ENCODE results near the gene ZNF488. TPM values are rescaled to one million over a fixed set of nuclear protein-coding genes. Genes with fewer than 3 reads are reported as not detected.

Gene ZNF488
- total and polyA plus RNA-seq, 2 donors (not counting 1 experiment from before 2014, with no cell fraction given) = not detected

DNA sequence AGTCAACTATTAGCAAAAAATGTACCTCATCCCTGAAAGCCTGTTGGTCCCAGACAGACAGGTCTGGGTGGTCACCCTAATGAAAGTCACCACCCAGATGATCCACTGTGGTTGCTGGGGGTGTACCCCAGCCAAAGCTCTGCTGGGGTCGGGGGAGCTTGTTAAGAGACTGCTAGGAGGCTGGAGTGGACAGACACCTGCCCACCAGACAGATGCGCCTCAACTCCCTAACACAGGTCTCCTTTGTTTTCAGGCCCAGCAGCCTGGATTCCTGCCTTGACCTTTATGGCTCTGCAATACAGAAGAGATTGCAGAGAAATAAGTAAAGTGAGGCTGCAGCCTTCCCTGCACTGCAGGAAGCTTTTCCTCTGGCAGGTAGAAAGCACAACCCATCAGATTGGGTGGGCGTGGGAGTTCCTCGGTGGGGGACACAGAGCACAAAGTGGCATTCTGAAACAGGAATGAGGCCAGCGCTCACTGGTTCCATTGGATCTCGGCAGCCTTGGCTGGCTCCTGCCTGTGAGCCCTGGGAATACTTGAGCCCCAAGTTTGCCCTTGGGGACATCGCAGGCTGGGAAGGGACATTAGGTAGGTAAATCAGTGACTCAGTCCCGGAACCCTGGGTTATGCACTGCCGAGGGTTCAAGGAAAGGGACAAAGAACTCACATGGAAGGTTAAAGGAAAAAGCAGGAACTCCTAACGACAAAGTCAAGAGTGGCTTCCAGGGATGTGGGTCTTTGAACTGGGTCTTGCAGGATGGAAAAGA, 18.0 kb upstream of the ZNF488 start:
- POLR2A ChIA-PET = no interaction called here
- Histone ChIP-seq H3K4me3 (ENCODE audit: control extremely low read depth in 1 of 5, extremely low read depth in 1 of 5, insufficient read depth in 1 of 5, low read depth in 2 of 5, low read length in 4 of 5) (no peak overlapping the region), H3K4me2 (replicated peaks; ENCODE audit: low read depth, low read length, poor library complexity, severe bottlenecking) (no peak overlapping the region), H3K27me3 (replicated peaks in 1 of 4; ENCODE audit: control extremely low read depth in 1 of 4, control insufficient read depth in 3 of 4, insufficient read depth in 4 of 4, low read length in 3 of 4) (peaks cover 0 to 5% (median 1%) of the 10 kb centered on the region in 4 experiments), H2AFZ (ENCODE audit: insufficient read depth, low read depth, low read length, poor library complexity, severe bottlenecking) (no peak overlapping the region), H3K79me2 (ENCODE audit: control insufficient read depth, insufficient read depth, low read length) (no peaks in the 10 kb centered on the region), H3K9ac (ENCODE audit: low read length) (no peak overlapping the region), H3K9me3 (ENCODE audit: control extremely low read depth in 1 of 3, control insufficient read depth in 2 of 3, insufficient read depth in 1 of 3, low read length in 2 of 3) (no peaks in the 10 kb centered on the region), H3K36me3 (replicated peaks in 1 of 2; ENCODE audit: control extremely low read depth in 1 of 2, control insufficient read depth in 1 of 2, extremely low read depth in 1 of 2, insufficient read depth in 2 of 2, low read length in 1 of 2) (no peaks in the 10 kb centered on the region), H3K4me1 (ENCODE audit: control insufficient read depth in 2 of 2, insufficient read depth in 2 of 2, low read length in 2 of 2) (no peaks in the 10 kb centered on the region), H4K20me1 (ENCODE audit: control insufficient read depth, insufficient read depth, low read length, poor library complexity, severe bottlenecking) (no peaks in the 10 kb centered on the region), H3K27ac (ENCODE audit: low read length in 2 of 2) (no peak overlapping the region)
- no peak for DNase-seq
- CTCF ChIA-PET = no interaction called here
- TF ChIP-seq EZH2 (IDR thresholded peaks at IDR 0.05; ENCODE audit: borderline replicate concordance, insufficient read depth, low read depth, low read length, poor library complexity, severe bottlenecking) = no peak
- H3K4me3 Mint-ChIP-seq = no peak overlapping the region
- no peaks in the 10 kb centered on the region for H3K4me1 Mint-ChIP-seq
- intact Hi-C loops (cut with micrococcal nuclease) = no loop called here
- H3K27me3 Mint-ChIP-seq = peaks cover 27% of the 10 kb centered on the region
- no peaks in the 10 kb centered on the region for H3K9me3 Mint-ChIP-seq (ENCODE audit: insufficient read depth)
- no peak for ATAC-seq (ENCODE audit: low read depth)
- H3K27ac Mint-ChIP-seq = no peak overlapping the region
- 91% methylated on average over 8 of the region's 10 CpGs for WGBS (ENCODE audit: insufficient coverage)

DNA sequence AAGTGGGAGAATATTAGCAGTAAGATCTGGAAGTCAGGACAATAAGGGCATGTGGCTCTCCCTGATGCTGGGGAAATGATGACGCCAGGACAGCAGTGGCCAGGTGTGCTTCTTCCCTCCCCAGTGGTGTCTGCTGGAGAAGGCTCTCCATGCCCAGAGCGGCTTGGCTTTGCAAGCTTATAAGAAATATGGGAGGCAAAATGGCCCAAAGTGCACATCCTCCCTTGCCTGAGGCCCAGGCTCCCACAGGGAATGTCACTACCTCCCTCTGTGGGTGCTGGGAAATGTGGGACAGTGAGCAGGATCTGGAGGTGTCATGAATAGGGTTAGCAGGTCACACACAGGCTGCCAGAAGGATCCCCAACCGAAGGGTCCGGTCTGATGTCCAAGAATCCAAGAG, 17.1 kb upstream of the ZNF488 start:
- Mint-ChIP-seq H3K9me3 (ENCODE audit: insufficient read depth) (no peaks in the 10 kb centered on the region), H3K27me3 (peaks cover 35% of the 10 kb centered on the region), H3K4me1 (no peaks in the 10 kb centered on the region), H3K4me3 (no peak overlapping the region), H3K27ac (no peak overlapping the region)
- H3K36me3 ChIP-seq (replicated peaks in 1 of 2; ENCODE audit: control extremely low read depth in 1 of 2, control insufficient read depth in 1 of 2, extremely low read depth in 1 of 2, insufficient read depth in 2 of 2, low read length in 1 of 2) = no peaks in the 10 kb centered on the region
- no peak overlapping the region for H3K4me3 ChIP-seq (ENCODE audit: control extremely low read depth in 1 of 5, extremely low read depth in 1 of 5, insufficient read depth in 1 of 5, low read depth in 2 of 5, low read length in 4 of 5)
- WGBS (ENCODE audit: insufficient coverage) = 100% methylated on average over 1 of the region's 4 CpGs
- no peaks in the 10 kb centered on the region for H3K79me2 ChIP-seq (ENCODE audit: control insufficient read depth, insufficient read depth, low read length)
- H3K27me3 ChIP-seq (replicated peaks in 1 of 4; ENCODE audit: control extremely low read depth in 1 of 4, control insufficient read depth in 3 of 4, insufficient read depth in 4 of 4, low read length in 3 of 4) = peaks cover 0 to 5% (median 1%) of the 10 kb centered on the region in 4 experiments
- DNase-seq = no peak
- intact Hi-C loops (cut with micrococcal nuclease) = no loop called here
- ATAC-seq (ENCODE audit: low read depth) = no peak
- TF ChIP-seq, protein P1, sequence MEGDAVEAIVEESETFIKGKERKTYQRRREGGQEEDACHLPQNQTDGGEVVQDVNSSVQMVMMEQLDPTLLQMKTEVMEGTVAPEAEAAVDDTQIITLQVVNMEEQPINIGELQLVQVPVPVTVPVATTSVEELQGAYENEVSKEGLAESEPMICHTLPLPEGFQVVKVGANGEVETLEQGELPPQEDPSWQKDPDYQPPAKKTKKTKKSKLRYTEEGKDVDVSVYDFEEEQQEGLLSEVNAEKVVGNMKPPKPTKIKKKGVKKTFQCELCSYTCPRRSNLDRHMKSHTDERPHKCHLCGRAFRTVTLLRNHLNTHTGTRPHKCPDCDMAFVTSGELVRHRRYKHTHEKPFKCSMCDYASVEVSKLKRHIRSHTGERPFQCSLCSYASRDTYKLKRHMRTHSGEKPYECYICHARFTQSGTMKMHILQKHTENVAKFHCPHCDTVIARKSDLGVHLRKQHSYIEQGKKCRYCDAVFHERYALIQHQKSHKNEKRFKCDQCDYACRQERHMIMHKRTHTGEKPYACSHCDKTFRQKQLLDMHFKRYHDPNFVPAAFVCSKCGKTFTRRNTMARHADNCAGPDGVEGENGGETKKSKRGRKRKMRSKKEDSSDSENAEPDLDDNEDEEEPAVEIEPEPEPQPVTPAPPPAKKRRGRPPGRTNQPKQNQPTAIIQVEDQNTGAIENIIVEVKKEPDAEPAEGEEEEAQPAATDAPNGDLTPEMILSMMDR (IDR thresholded peaks at IDR 0.05) = no peak
- no peak for TF ChIP-seq EZH2 (IDR thresholded peaks at IDR 0.05; ENCODE audit: borderline replicate concordance, insufficient read depth, low read depth, low read length, poor library complexity, severe bottlenecking)
- ChIA-PET CTCF (no interaction called here), POLR2A (no interaction called here)
- no peak overlapping the region for H3K27ac ChIP-seq (ENCODE audit: low read length in 2 of 2)
- no peak overlapping the region for H3K9ac ChIP-seq (ENCODE audit: low read length)
- H2AFZ ChIP-seq (ENCODE audit: insufficient read depth, low read depth, low read length, poor library complexity, severe bottlenecking) = no peak overlapping the region
- H4K20me1 ChIP-seq (ENCODE audit: control insufficient read depth, insufficient read depth, low read length, poor library complexity, severe bottlenecking) = no peaks in the 10 kb centered on the region
- H3K4me1 ChIP-seq (ENCODE audit: control insufficient read depth in 2 of 2, insufficient read depth in 2 of 2, low read length in 2 of 2) = no peaks in the 10 kb centered on the region
- no peaks in the 10 kb centered on the region for H3K9me3 ChIP-seq (ENCODE audit: control extremely low read depth in 1 of 3, control insufficient read depth in 2 of 3, insufficient read depth in 1 of 3, low read length in 2 of 3)
- H3K4me2 ChIP-seq (replicated peaks; ENCODE audit: low read depth, low read length, poor library complexity, severe bottlenecking) = no peak overlapping the region

Measured in B cell (primary cell).